ENCODE measurements around the gene KCNH2.

Gene KCNH2

GRCh38 chr7:150972023-150972468 lies 6.1 kb downstream of the KCNH2 start:
- no peak for DNase-seq (ENCODE audit: extremely low read depth, low read depth)
- TF ChIP-seq, protein P1, sequence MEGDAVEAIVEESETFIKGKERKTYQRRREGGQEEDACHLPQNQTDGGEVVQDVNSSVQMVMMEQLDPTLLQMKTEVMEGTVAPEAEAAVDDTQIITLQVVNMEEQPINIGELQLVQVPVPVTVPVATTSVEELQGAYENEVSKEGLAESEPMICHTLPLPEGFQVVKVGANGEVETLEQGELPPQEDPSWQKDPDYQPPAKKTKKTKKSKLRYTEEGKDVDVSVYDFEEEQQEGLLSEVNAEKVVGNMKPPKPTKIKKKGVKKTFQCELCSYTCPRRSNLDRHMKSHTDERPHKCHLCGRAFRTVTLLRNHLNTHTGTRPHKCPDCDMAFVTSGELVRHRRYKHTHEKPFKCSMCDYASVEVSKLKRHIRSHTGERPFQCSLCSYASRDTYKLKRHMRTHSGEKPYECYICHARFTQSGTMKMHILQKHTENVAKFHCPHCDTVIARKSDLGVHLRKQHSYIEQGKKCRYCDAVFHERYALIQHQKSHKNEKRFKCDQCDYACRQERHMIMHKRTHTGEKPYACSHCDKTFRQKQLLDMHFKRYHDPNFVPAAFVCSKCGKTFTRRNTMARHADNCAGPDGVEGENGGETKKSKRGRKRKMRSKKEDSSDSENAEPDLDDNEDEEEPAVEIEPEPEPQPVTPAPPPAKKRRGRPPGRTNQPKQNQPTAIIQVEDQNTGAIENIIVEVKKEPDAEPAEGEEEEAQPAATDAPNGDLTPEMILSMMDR (IDR thresholded peaks at IDR 0.05; ENCODE audit: low read depth, low read length), result no peak

DNA sequence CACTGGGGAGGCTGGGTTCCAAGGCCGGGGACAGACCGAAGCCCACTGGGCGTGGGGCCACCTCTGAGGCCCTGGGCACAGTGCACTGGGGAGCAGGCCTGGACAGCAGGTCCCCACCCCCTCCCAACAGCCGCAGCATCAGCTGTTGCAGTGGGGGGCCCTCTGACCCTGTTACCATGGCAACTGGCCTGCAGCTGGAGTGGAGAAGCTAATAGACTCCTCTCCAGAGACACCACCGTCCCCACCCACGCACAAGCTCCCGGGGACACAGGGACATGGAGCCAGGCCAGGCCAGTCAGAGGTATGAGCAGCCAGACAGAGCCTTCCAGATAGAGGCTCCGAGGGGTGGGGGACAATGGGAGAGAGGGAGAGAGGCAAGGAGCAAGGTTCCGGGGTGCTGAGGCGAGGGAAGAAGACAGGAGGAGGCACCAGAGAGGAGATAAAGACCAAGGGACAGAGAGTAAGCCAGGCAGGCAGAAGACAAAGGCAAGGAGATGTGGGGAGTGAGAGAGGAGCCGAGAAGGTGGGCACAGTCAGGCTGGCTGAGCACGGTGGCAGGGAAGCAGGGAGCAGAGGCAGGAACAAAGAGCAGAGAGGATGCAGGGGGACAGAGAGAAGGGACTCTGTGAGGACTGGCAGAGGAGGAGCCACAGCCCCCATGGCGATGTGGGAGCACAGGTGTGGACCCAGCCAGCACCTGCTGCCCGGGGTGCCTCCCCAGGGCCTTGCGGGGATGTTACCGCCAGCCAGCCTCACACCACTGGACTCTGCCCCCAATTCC lies 6.7 kb downstream of the KCNH2 start:
- DNase-seq (ENCODE audit: extremely low read depth, low read depth), result no peak
- TF ChIP-seq, protein P1 (IDR thresholded peaks at IDR 0.05; ENCODE audit: low read depth, low read length), result no peak

GRCh38 chr7:150970424-150970823 lies 7.7 kb downstream of the KCNH2 start:
- TF ChIP-seq, protein P1 (IDR thresholded peaks at IDR 0.05; ENCODE audit: low read depth, low read length), result no peak

DNA sequence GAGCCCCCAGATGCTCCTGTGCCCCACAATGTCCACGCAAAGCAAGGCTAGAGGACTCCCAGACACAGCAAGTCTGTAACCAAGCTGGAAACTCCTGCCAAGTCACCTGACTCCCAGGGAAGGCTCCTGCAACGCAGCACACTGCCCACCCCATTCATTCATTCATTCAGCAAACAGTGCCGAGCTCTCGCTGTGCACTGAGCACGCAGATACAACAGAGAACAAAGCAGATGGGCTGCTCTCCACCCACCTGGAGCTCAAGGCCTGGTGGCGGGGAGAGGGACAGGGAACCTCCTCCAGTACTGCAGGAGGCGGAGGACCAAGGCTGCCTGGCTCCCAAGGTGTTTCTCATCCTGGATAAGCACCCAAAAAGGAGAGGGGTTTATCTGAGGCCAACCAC lies 8.6 kb downstream of the KCNH2 start:
- no peak for DNase-seq (ENCODE audit: extremely low read depth, low read depth)
- TF ChIP-seq, protein P1 (IDR thresholded peaks at IDR 0.05; ENCODE audit: low read depth, low read length), result no peak

More at GRCh38 chr7:150970424-150970823, 7.7 kb downstream of the KCNH2 start:
- DNase-seq (ENCODE audit: extremely low read depth, low read depth), result no peak

- TF ChIP-seq, protein P1 (IDR thresholded peaks at IDR 0.05; ENCODE audit: low read depth, low read length), result no peak
- no peak for DNase-seq (ENCODE audit: extremely low read depth, low read depth)
These were observed 9.3 kb downstream of the KCNH2 start for GRCh38 chr7:150968734-150969372.

GRCh38 chr7:150968056-150968733 lies 9.9 kb downstream of the KCNH2 start:
- DNase-seq (ENCODE audit: extremely low read depth, low read depth), result no peak
- TF ChIP-seq, protein P1 (IDR thresholded peaks at IDR 0.05; ENCODE audit: low read depth, low read length), result no peak

GRCh38 chr7:150967349-150967748 lies 10.8 kb downstream of the KCNH2 start:
- TF ChIP-seq, protein P1 (IDR thresholded peaks at IDR 0.05; ENCODE audit: low read depth, low read length), result no peak

More at GRCh38 chr7:150967349-150967748, 10.8 kb downstream of the KCNH2 start:
- DNase-seq (ENCODE audit: extremely low read depth, low read depth), result no peak

All from AG09319 (cell line).